ENCODE results near the gene ZNF609. TPM values are rescaled to one million over a fixed set of nuclear protein-coding genes. Genes with fewer than 3 reads are reported as not detected.

Gene ZNF609
- total RNA-seq, 1 donor from 2014 or later = 80.5 TPM

DNA sequence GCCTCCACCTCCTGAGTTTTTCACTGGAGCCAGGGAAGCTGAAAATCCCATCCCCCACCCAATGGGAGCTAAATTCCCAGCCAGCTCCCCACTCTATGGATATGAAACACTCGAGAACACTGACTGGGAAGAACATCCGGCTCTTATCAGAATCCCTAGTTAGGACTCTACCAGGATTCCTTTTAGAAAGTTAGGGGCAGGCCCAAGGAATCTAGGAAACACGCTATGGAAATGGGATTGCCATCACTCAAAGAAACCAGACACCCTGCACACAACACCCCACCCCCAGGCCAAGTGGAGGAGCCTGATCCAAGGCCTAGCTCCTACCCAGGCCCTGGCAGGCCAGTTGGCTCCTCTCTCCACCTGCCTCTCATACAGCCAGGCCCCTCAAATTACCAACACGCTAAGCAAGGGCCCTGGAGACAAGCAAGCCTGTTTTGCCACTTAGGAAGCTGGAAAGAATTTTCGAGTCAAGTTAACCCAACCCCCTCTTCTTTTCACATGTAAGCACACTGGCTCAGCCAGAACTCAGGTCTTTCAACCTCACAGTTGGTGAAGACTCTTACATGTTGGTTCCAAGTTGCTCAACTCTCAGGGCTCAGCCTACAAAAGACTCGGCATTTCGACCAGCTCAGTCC, 239.5 kb downstream of the ZNF609 start:
- H3K36me3 Mint-ChIP-seq (ENCODE audit: unreplicated experiment) = no peaks in the 10 kb centered on the region
- peaks cover 20% of the 10 kb centered on the region for H3K27me3 Mint-ChIP-seq (ENCODE audit: unreplicated experiment)
- peak overlapping the region; percentile 93 for H3K4me3 Mint-ChIP-seq (ENCODE audit: unreplicated experiment)
- H3K27ac Mint-ChIP-seq (ENCODE audit: unreplicated experiment) = peak overlapping the region; percentile 90
- peaks cover 59% of the 10 kb centered on the region for H3K4me1 Mint-ChIP-seq (ENCODE audit: low read depth, unreplicated experiment)
- H3K9me3 Mint-ChIP-seq (ENCODE audit: unreplicated experiment) = peaks cover 24% of the 10 kb centered on the region
- peak; percentile 63 for DNase-seq
- TF ChIP-seq, protein P1, sequence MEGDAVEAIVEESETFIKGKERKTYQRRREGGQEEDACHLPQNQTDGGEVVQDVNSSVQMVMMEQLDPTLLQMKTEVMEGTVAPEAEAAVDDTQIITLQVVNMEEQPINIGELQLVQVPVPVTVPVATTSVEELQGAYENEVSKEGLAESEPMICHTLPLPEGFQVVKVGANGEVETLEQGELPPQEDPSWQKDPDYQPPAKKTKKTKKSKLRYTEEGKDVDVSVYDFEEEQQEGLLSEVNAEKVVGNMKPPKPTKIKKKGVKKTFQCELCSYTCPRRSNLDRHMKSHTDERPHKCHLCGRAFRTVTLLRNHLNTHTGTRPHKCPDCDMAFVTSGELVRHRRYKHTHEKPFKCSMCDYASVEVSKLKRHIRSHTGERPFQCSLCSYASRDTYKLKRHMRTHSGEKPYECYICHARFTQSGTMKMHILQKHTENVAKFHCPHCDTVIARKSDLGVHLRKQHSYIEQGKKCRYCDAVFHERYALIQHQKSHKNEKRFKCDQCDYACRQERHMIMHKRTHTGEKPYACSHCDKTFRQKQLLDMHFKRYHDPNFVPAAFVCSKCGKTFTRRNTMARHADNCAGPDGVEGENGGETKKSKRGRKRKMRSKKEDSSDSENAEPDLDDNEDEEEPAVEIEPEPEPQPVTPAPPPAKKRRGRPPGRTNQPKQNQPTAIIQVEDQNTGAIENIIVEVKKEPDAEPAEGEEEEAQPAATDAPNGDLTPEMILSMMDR (IDR thresholded peaks at IDR 0.05; ENCODE audit: partially characterized antibody, unreplicated experiment) = no peak

DNA sequence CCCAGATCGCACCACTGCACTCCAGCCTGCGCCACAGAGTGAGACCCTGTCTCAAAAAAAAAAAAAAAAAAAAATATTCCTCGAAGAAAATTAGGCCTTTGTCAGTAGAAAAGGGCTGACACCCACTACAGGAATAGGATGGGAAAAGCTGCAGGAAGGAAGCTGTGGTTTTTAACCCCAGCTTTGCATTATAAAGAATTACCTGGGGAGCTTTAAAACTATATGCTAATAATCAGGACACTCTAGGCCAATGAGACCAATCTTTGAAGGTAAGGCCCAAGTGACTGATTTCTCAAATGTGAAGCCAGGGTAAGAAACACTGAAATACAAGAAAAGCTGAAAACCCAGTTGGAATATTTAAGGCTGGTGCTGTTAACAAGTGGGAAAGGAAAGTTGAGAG, 240.7 kb downstream of the ZNF609 start:
- peaks cover 20% of the 10 kb centered on the region for H3K27me3 Mint-ChIP-seq (ENCODE audit: unreplicated experiment)
- H3K27ac Mint-ChIP-seq (ENCODE audit: unreplicated experiment) = peak overlapping the region; percentile 94
- peak overlapping the region; percentile 93 for H3K4me3 Mint-ChIP-seq (ENCODE audit: unreplicated experiment)
- H3K9me3 Mint-ChIP-seq (ENCODE audit: unreplicated experiment) = peaks cover 26% of the 10 kb centered on the region
- no peak for DNase-seq
- TF ChIP-seq, protein P1 (IDR thresholded peaks at IDR 0.05; ENCODE audit: partially characterized antibody, unreplicated experiment) = no peak
- H3K36me3 Mint-ChIP-seq (ENCODE audit: unreplicated experiment) = no peaks in the 10 kb centered on the region
- peaks cover 48% of the 10 kb centered on the region for H3K4me1 Mint-ChIP-seq (ENCODE audit: low read depth, unreplicated experiment)

GRCh38 chr15:64701482-64702184, 241.3 kb downstream of the ZNF609 start:
- peaks cover 20% of the 10 kb centered on the region for H3K27me3 Mint-ChIP-seq (ENCODE audit: unreplicated experiment)
- peak overlapping the region; percentile 93 for H3K4me3 Mint-ChIP-seq (ENCODE audit: unreplicated experiment)
- DNase-seq = no peak
- H3K36me3 Mint-ChIP-seq (ENCODE audit: unreplicated experiment) = no peaks in the 10 kb centered on the region
- H3K4me1 Mint-ChIP-seq (ENCODE audit: low read depth, unreplicated experiment) = peaks cover 44% of the 10 kb centered on the region
- H3K9me3 Mint-ChIP-seq (ENCODE audit: unreplicated experiment) = peaks cover 26% of the 10 kb centered on the region
- TF ChIP-seq, protein P1 (IDR thresholded peaks at IDR 0.05; ENCODE audit: partially characterized antibody, unreplicated experiment) = no peak
- peak overlapping the region; percentile 94 for H3K27ac Mint-ChIP-seq (ENCODE audit: unreplicated experiment)

DNA sequence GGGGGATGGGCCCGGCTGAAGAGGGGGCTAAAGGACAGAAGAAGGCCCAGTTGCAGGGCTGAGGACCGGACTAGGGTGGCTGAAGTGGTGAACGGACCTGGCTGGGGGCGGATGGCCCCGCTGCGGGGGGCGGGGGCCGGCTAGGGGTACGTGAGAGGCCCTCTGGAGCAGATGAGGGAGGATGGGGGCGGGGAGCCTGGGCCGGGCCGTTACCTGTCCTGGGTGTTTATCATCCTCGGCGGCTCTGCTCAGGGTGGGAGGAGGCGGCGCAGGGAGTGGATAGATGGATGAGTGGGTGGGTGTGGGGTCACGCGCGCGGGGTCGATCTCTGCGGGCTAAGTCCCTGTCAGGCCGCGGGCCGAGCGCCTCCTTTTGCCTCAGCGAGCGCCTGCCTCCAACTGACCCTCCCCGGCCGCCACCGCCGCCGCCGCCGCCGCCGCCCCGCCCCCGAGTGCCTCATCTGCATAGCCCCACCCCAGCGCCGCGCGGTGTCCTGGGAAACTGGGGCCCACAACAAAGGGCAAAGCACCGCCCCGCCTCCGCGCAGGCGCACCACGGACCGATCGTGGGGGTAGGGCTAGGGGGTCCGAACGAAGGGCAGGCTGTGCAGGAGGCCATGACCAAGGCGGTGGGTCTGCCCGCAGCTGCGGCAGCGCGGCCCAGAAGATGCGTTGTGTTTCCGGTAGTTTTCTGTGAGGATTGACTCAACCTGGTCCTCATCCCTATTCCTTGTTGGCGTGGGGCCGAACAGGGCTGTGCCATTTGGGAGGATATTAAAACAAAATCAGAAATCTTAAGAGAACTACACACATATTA, 242.6 kb downstream of the ZNF609 start:
- TF ChIP-seq, protein P1 (IDR thresholded peaks at IDR 0.05; ENCODE audit: partially characterized antibody, unreplicated experiment) = no peak
- Mint-ChIP-seq H3K4me3 (ENCODE audit: unreplicated experiment) (peak overlapping the region; percentile 93), H3K27me3 (ENCODE audit: unreplicated experiment) (peaks cover 20% of the 10 kb centered on the region), H3K27ac (ENCODE audit: unreplicated experiment) (peak overlapping the region; percentile 98), H3K4me1 (ENCODE audit: low read depth, unreplicated experiment) (peaks cover 38% of the 10 kb centered on the region), H3K9me3 (ENCODE audit: unreplicated experiment) (peaks cover 26% of the 10 kb centered on the region), H3K36me3 (ENCODE audit: unreplicated experiment) (no peaks in the 10 kb centered on the region)
- peak; percentile 100 for DNase-seq

All from glutamatergic neuron (in vitro differentiated cells).